NCI-H2171 treated with DMSO at 0.1 percent for 48 hours (cell line): ENCODE data around the gene ZNF844.
"Not testable (repeated sequence)": the region's sequence is repeated elsewhere in the genome, so short reads cannot be mapped to it uniquely, and the experiment has no call there.

Experiments
- DNase-seq: peaks from one replicate; lab custom pipeline; 2025; lab: John Stamatoyannopoulos, UW

ZNF844 gene

DNA sequence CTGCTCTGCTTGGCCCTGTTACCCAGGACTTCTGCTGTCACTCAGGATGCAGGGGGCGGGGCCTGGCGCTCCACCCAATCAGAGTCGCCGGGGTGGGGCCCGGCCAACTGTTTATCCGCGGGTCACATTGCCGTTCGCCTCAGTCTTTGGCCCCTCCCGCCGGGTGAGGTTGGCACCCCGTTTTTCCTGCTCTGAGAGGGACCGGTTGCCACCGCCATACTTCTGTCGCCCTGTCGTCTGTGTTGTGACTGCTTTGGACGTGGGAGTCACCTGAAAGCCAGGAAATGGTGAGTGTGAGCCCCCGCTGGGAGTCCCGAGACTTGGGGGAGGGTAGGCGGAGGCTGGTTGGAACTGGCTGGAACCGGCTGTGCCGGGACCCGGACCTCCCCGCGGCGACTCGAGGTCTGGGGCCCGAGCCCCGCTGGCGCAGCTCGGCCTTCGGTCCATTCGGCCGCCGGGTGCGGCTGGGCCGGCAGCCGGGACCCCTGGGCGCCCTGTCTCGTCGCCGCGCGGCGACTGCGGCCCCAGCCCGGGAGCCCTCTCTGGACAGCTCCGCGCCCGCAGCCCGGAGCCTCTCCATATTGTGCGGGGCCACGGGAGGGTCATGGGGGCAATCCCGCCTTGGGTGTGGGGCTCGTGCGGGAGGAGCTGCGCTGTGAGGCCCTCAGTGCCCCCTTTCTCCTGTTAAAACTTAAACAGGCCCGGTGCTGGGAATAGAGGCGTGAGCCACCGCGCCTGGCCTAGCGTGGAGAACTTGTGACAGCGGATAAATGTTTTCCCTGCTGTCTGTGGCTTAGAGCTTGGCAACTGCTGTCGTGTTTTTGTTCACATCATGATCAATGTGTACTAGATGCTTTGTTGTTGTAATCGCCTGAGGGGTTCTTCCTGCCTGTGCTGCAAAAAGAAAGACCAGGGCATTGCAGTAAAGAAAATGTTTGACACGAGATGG is at the start of gene ZNF844:
Gene ZNF844, plus strand, starts transcription at position 142 of the 949 bp plus-strand sequence. Its CDS starts 143 bp downstream, at position 285.
- no peak for DNase-seq

DNA sequence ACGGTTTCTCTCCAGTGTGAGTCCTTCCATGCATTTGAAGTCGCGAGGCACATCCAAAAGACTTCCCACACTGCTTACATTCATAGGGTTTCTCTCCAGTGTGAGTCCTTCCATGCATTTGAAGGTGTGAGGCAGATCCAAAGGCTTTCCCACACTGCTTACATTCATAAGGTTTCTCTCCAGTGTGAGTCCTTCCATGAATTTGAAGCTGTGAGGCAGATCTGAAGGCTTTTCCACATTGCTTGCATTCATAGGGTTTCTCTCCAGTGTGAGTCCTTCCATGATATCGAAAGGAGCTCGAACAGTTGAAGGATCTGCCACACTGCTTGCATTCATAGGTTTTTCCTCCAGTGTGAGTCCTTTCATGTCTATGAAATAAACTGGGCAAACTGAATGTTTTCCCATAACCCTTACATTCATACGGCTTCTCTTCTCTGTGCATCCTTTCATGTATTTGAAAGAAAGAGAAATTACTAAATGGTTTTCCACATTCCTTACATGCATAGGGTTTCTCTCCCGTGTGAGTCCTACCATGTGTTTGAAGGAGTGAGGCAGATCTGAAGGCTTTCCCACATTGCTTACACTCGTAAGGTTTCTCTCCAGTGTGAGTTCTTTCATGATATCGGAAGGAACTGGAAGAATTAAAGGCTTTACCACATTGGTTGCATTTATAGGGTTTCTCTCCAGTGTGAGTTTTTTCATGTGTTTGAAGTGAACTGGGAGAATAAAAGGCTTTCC is 49.3 kb upstream of the ZNF844 start:
- DNase-seq = no peak

DNA sequence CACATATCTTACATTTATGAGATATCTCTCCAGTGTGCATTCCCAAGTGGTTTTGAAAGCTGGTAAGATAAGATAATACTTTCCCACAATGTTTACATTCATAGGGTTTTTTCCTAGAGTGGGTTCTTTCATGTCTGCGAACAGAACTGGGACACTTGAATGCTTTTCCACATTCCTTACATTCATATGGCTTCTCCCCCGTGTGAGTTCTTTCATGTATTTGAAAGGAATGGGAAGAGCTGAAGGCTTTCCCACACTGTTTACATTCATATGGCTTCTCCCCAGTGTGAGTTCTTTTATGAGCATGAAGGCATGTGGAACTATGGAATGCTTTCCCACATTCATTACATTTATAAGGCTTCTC is 48.8 kb upstream of the ZNF844 start:
- no peak for DNase-seq

DNA sequence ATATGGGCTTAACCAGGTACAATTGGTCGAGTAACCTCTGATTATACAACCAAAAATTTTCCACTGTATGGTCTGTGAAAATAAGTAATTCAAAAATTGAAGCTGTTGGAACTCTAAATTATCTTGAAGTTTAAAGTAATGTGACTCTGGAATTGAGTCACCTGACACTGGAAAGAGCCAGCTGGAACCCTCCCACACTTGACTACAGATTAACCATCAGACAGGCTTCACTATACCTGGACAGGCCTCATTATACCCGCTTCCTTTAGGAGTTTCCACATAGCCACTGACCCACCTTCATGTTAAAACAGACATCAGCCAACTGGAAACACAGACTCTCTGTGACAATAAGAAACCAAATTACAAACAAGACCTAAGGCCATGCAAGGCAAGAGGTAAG is 30.3 kb upstream of the ZNF844 start:
- no peak for DNase-seq

DNA sequence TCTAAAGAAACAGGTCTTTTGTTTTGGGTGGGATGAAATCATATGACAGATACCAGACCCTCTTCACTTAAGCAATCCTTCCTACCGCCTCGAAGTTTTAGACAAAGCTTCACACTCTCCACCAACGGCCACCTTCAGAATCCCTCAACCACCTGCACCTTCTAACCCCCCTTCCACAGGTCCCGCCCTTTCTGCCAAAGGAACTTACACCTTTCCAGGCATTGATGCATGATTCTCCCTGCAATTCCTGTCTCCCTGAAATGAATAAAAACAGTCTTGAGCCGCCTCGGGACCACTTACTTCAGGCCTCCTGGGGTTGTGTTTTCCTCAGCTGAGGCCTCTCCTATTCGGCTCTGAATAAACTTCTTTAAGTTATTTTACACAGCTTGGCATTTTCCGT is 29.9 kb upstream of the ZNF844 start:
- no peak for DNase-seq

DNA sequence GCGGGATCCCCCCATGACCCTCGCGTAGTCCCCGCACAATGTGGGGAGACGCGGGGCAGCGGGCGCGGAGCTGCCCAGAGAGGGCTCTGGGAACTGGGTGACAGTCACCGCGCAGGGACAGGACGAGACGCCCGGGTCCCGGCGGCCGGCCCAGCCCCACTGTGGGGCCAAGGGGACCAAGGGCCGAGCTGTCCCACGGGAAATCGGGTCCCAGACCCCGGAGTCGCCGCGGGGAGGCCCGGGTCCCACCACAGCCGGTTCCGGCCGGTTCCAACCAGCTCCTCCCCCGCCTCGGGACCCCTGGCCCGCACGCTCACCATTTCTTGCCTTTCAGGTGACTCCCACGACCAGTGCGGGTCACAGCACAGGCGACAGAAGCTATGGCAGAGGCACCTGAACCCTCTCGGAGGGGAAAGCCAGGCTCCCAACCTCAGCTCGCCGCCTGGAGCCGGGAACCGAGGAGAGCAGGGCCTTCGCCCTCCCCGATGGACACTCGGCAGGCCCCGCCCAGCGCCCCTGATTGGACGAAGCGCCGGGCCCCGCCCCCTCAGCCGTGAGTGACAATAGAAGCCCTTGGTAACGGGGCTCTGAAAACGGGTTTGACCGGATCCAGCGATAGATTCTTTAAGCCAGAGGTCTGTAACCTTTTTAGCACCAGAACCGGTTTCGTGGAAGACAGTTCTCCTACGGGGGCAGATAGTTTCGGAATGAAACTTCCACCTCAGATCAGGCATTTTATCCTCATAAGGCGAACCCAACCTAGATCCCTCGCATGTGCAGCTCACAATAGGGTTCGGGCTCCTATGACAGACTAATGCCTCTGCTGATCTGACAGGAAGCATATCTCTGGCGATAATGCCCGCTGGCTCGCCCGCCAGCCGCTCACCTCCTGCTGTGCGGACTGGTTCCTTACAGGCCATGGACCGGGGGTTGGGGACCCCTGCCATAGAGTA is 29.0 kb upstream of the ZNF844 start, which contains the start of gene ZNF433:
Gene ZNF433, minus strand, starts transcription at position 460 of the 953 bp plus-strand sequence. Its CDS starts 140 bp downstream, at position 320.
- peak; percentile 42 for DNase-seq

DNA sequence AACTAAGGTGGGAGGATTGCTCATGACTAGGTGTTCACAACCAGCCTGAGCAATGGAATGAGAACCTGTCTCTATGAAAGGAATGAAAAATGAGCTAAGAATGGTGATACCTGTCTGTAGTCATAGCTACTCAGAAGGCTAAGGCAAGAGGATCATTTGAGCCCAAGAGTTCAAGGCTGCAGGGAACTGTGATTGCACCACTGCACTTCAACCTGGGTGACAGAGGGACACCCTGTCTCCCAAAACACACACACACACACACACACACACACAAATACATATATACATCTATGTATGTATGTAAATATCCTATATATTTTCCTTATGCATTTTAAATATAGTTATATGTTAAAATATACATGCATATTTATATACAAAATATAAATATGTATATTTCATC is 21.6 kb upstream of the ZNF844 start:
- DNase-seq = no peak

DNA sequence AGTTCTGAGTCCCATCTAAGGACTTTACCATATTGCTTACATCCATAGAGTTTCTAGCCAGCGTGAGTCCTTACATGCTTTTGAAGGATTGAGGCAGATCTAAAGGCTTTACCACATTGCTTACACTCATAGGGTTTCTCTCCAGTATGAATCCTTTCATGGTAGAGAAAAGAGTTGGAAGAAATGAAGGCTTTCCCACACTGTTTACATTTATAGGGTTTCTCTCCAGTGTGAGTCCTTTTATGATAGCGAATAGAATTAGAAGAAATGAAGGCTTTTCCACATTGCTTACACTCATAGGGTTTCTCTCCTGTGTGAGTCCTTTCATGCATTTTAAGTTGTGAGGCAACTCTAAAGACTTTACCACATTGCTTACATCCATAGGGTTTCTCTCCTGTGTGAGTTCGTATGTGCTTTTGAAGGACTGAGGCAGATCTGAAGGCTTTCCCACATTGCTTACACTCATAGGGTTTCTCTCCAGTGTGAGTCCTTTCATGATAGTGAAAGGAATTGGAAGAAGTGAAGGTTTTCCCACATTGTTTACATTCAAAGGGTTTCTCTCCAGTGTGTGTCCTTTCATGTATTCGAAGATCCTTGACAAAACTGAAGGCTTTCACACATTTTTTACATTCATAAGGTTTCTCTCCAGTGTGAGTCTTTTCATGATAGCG is 20.6 kb upstream of the ZNF844 start:
- DNase-seq = no peak

DNA sequence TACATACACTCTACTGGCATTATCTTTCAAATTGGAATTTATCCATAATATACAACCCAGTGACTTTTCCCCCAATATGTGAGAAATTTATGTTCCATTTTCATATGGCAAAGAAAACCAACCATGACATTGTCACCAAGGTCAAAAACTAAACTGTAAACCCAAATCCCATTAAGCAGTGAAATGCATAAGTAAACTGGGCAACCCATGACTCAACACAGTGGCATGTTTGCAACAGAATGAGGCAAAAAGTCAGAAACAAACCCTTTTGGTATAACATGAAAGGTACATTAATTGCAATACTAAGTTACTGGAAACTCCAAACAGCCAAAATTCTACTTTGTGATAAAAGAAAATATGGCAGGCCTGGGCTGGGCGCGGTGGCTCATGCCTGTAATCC is 16.7 kb upstream of the ZNF844 start:
- no peak for DNase-seq

DNA sequence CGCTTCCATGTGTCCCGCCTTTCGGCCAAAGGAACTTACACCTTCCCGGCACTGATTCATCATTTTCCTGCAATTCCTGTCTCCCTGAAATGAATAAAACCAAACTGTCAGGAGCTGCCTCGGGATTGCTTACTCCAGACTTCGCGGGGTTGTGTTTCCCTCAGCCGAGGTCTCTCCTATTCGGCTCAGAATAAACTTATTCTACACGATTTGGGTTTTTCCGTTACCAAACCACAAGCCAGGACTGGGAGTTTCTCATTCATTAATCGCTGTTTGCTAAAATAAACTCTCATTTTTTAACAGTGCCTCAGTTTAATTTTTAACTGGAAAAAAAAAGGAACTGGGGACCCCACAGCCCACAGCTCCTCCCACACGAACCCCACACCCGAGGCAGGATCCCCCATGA is 12.4 kb upstream of the ZNF844 start:
- DNase-seq = no peak

DNA sequence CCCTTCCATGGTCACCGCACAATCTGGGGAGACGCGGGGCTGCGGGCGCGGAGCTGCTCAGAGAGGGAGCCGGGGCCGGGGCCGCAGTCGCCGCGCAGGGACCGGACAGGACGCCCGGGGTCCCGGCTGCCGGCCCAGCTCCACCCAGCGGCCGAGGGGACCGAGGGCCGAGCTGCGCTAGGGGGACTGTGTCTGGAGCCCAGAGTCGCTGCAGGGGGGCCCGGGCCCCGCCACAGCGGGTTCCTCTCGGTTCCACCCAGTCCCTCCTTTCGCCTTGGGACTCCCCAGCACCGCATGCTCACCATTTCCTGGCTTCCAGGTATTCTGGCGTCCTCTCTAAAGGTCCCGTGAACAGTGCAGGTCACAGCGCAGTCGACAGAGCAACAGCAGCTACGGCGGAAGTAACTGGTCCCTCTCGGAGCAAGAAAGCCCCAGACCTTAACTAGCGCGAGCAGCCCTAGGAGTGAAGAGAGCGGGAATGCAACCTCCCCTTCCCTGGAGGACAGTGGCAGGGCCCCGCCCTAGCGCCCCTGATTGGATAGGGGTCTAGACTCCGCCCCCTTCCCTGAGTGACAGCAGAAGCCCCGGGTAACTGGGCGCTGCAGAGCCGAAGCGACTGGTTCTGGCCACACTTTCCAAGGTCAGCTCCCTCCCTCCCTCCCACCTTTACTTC is 11.9 kb upstream of the ZNF844 start, which contains the start of gene ZNF878:
Gene ZNF878, minus strand, starts transcription at position 465 of the 673 bp plus-strand sequence. Its CDS starts 160 bp downstream, at position 305.
- peak; percentile 37 for DNase-seq

DNA sequence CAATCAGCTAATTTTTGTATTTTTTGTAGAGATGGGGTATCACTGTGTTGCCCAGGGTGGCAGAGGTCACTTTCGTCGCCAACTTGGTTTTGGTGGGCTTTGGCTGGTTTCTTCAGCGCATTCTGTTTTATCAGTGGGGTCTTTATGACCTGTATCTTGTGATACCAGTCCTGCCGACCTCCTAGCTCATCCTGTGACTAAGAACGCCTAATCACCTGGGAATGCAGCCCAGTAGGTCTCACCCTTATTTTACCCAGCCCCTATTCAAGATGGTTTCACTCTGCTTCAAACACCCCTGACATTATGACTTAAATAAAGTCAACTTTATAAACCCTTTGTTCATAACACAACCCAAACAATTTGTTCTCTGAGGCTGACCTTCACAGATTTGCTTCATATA is 8.7 kb upstream of the ZNF844 start:
- no peak for DNase-seq

DNA sequence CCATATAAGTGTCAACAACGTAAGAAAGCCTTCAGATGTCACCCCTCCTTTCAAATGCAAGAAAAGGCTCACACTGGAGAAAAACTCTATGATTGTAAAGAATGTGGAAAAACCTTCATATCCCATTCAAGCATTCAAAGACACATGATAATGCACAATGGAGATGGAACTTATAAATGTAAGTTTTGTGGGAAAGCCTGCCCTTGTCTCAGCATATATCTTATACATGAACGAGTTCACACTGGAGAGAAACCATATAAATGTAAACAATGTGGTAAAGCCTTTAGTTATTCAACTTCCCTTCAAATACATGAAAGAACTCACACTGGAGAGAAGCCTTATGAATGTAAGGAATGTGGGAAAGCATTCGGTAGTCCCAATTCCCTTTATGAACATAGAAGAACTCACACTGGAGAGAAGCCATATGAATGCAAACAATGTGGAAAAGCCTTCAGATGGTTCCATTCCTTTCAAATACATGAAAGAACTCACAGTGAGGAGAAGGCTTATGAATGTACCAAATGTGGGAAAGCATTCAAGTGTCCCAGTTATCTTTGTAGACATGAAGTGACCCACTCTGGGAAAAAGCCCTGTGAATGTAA is 11.1 kb downstream of the ZNF844 start:
- no peak for DNase-seq

DNA sequence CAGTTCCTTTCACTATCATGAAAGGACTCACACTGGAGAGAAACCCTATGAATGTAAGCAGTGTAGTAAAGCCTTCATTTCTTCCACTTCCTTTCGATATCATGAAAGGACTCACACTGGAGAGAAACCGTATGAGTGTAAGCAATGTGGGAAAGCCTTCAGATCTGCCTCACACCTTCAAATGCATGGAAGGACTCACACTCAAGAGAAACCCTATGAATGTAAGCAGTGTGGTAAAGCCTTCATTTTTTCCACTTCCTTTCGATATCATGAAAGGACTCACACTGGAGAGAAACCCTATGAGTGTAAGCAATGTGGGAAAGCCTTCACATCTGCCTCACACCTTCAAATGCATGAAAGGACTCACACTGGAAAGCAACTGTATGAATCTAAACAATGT is 11.8 kb downstream of the ZNF844 start:
- not testable (repeated sequence) for DNase-seq

DNA sequence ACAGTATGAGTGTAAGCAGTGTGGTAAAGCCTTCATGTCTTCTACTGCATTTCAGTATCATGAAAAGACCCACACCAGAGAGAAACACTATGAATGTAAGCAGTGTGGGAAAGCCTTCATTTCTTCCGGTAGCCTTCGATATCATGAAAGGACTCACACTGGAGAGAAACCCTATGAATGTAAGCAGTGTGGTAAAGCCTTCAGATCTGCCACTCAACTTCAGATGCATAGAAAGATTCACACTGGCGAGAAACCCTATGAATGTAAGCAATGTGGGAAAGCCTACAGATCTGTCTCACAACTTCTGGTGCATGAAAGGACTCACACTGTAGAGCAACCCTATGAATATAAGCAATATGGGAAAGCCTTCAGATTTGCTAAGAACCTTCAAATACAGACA is 12.8 kb downstream of the ZNF844 start:
- no peak for DNase-seq

DNA sequence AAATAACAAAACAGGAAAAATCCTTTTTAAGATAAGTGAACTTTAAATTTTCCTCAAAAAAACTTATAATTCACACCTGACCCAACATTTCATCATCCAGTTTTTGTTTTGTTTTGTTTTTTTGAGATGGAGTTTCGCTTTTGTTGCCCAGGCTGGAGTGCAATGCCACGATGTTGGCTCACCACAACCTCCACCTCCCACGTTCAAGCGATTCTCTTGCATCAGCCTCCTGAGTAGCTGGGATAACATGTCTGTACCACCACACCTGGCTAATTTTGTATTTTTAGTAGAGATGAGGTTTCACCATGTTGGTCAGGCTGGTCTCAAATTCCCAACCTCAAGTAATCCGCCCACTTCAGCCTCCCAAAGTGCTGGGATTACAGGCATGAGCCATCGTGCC is 18.8 kb downstream of the ZNF844 start:
- not testable (repeated sequence) for DNase-seq

DNA sequence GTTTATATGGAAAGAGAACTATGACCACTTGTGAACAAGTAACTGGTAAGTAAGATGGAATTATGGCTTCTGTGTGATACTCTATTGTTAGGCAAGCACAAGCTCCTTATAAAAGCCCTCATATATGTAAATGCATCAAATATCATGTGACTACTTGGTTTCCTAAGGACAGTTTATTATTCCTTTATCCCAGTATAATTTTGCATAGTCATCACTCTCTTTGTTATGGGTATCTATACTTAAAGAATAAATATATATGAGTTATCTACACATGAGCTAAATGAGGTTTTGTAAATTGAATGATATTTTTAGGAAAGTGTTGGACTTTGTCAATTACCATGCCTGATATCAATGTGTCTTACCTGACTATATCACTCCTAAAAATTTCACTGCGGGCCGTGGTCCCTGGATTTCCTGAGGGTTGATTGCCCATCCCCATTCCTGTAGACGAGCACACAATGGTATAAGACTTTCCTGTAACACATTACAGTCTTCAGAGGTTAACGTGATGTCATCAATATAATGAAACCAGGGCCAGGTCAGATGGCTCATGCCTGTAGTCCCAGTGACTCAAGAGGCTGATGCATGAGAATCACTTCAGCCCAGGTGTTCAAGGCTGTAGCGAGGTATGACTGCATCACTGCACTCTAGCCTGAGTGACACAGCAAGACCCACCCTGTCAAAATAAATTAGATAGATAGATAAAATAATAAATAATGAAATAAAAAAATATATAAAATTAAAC is 20.7 kb downstream of the ZNF844 start:
- DNase-seq = no peak

DNA sequence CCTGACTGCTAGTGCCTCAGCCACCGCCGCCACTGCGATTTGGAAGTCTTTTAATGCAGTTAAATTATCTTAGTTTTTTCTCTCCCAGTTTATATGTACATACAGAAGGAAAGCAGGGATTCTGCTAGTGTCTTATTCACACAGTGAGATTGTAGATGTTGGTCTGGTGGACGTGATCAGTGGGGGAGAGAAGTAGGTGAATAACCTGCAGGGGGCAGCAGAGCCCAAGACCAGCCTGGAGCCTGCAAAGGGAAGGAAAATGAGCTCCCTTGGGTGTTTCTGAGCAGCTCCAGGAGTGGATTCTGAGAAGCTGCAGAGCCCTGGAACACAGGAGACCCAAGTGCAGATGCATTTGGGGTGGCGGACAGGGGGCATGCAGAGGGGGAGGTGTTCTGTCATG is 26.3 kb downstream of the ZNF844 start:
- peak; percentile 2 for DNase-seq

DNA sequence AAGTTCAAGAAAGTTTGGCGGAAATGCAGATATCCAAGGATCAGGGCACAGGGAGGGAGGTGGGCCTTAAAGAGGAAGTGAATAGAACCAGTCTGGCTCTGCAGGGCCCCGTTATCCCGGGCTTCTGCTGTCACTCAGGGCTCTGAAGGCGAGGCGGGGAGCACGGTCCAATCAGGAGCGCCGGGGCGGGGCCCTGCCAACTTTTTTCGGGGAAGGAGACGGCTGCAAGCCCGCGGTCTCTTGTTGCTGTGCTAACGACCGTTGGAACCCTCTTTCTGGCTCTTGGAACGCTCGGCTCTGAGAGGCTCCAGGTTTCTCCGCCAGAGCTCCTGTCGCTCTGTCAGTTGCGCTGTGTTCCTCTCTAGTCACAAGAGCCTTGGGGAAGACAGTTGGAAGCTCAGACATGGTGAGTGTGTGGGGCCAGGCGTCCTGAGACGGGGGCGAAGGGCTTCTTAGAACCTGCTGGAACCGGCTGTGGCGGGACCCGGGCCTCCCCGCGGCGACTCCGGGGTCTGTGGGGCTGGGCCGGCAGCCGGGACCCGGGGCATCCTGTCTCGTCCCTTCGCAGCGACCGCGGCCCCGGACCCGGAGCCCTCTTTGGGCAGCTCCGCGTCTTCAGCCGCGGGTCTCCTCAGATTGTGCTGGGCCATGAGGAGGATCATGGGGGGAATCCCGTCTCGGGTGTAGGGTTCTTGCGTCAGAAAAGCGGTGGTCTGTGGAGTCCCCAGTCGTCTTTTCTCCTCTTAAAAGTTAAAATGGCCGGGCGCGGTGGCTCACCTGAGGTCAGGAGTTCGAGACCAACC is 27.7 kb downstream of the ZNF844 start:
- DNase-seq = no peak
